ENCODE results near the gene RGS9.

RGS9 gene

DNA sequence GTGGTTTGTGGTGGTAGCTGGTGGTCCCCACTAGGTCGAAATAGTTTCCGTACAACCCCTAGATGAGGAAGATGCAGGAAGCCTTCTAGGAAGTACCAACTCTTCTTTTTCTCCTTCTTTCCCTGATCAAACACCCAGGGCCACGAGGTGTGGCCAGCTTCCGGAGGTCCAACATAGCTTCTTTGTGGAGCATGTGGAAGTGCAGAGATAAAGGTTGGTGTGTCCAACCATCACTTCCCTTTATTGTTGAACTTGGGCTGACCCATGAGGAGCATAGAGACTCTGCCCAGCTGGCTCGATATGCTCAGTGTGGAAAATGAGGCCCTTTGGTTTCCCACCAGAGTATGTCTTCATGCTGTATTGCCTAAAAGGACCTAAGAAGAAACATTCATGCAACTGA, 6.3 kb upstream of the RGS9 start:
- no peak for DNase-seq
- no peak overlapping the region for H2BK5ac ChIP-seq (ENCODE audit: low read length)
- no peak overlapping the region for H3K9ac ChIP-seq (ENCODE audit: low read length)

DNA sequence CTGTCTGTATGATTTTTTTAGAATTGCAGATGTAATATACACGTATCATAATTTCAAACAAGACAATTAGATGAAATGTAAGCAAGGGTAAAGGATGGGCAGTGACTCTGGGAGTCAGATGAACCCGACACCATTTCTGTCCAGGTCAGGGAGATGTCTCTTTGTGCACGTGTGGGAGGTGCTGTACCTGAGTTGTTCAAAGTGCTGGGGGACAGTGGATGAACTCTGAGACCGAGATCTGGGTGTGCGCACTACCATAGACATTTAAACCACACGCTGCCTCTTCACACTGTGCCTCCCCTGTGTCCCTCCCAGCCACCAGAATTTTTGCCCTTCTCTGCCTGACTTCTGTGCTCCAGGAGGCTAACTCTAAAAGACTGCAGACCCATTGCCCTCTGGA, 5.9 kb upstream of the RGS9 start:
- Histone ChIP-seq H3K4me3 (ENCODE audit: low read length) (no peak overlapping the region), H3K23ac (ENCODE audit: low read length) (no peak overlapping the region), H3K9ac (ENCODE audit: low read length) (no peak overlapping the region), H2BK5ac (ENCODE audit: low read length) (no peak overlapping the region), H2AK5ac (ENCODE audit: low read length) (no peak overlapping the region), H3K79me1 (ENCODE audit: low read length) (no peaks in the 10 kb centered on the region), H3K4me1 (ENCODE audit: control insufficient read depth, low read depth, low read length) (no peaks in the 10 kb centered on the region), H3K36me3 (ENCODE audit: control insufficient read depth, insufficient read depth, low read length) (no peaks in the 10 kb centered on the region), H3K56ac (ENCODE audit: low read length) (no peak overlapping the region), H3K4ac (ENCODE audit: low read depth, low read length) (no peak overlapping the region), H3K79me2 (ENCODE audit: control insufficient read depth, insufficient read depth, low read length) (no peaks in the 10 kb centered on the region), H3K18ac (ENCODE audit: low read length) (no peak overlapping the region), H4K8ac (ENCODE audit: low read depth, low read length) (no peak overlapping the region), H3K4me2 (ENCODE audit: low read length) (no peak overlapping the region), H2BK15ac (replicated peaks; ENCODE audit: low read depth) (no peak overlapping the region), H4K5ac (ENCODE audit: low read length) (no peak overlapping the region), H3K27ac (ENCODE audit: low read depth, low read length) (no peak overlapping the region), H3K27me3 (ENCODE audit: insufficient read depth, low read length, poor library complexity) (no peaks in the 10 kb centered on the region), H2BK120ac (ENCODE audit: low read depth, low read length) (no peak overlapping the region)
- no peak for DNase-seq
- no CpG with 5 or more reads among the region's 6 CpGs for WGBS (ENCODE audit: extremely low coverage, insufficient coverage, low lambda C conversion rate)

More for the DNA sequence above, 6.3 kb upstream of the RGS9 start:
- Histone ChIP-seq H3K23ac (ENCODE audit: low read length) (no peak overlapping the region), H3K4ac (ENCODE audit: low read depth, low read length) (no peak overlapping the region), H4K5ac (ENCODE audit: low read length) (no peak overlapping the region), H3K79me2 (ENCODE audit: control insufficient read depth, insufficient read depth, low read length) (no peaks in the 10 kb centered on the region), H2BK120ac (ENCODE audit: low read depth, low read length) (no peak overlapping the region), H4K8ac (ENCODE audit: low read depth, low read length) (no peak overlapping the region), H3K79me1 (ENCODE audit: low read length) (no peaks in the 10 kb centered on the region), H3K4me2 (ENCODE audit: low read length) (no peak overlapping the region), H3K36me3 (ENCODE audit: control insufficient read depth, insufficient read depth, low read length) (no peaks in the 10 kb centered on the region), H3K56ac (ENCODE audit: low read length) (no peak overlapping the region), H3K27me3 (ENCODE audit: insufficient read depth, low read length, poor library complexity) (no peaks in the 10 kb centered on the region), H3K18ac (ENCODE audit: low read length) (no peak overlapping the region), H2BK15ac (replicated peaks; ENCODE audit: low read depth) (no peak overlapping the region), H2AK5ac (ENCODE audit: low read length) (no peak overlapping the region), H3K27ac (ENCODE audit: low read depth, low read length) (no peak overlapping the region), H3K4me3 (ENCODE audit: low read length) (no peak overlapping the region), H3K4me1 (ENCODE audit: control insufficient read depth, low read depth, low read length) (no peaks in the 10 kb centered on the region)
- no CpG with 5 or more reads among the region's 5 CpGs for WGBS (ENCODE audit: extremely low coverage, insufficient coverage, low lambda C conversion rate)

DNA sequence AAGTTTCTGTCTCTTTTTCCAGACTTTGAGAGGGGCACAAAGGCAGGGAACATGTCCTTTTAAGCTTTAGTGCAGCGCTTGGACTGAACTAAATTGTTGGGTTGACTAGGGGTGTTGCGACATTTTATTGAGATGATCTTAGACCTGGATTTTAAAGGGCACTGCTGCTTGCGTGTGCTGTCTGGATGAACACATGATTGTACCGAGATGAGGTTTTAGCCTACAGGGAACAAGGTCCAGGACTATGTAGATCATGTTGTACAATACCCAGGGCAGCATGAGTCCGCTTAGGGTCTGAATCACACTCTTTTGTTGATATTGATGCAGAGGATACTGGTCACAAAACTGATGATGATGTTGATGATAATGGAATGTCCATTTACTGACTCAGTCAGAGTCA, 5.2 kb upstream of the RGS9 start:
- no peak for DNase-seq
- Histone ChIP-seq H3K27ac (ENCODE audit: low read depth, low read length) (no peak overlapping the region), H4K8ac (ENCODE audit: low read depth, low read length) (no peak overlapping the region)

DNA sequence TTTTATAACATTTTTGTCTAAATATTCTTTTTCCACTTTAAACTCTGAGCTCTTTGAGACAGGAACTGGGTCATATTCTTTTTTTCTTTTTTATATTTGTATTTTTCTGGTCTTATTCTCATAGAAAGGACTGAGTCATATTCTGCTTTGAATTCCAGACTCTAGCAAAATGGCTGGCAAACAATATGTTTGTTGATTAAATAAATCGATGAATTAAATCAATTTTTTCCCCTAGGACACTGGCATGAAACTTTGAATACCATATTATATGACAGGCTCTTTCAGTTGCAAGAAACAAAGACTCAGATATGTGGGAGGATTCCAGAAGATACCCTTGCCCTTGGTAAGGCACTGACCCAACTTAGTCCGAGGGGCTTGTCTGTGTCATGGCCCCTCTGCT, 3.1 kb upstream of the RGS9 start:
- no CpG with 5 or more reads among the region's 2 CpGs for WGBS (ENCODE audit: extremely low coverage, insufficient coverage, low lambda C conversion rate)
- no peak overlapping the region for H3K18ac ChIP-seq (ENCODE audit: low read length)
- no peak overlapping the region for H3K9ac ChIP-seq (ENCODE audit: low read length)
- no peak overlapping the region for H3K23ac ChIP-seq (ENCODE audit: low read length)
- H2BK15ac ChIP-seq (replicated peaks; ENCODE audit: low read depth) = no peak overlapping the region
- no peak overlapping the region for H3K4me3 ChIP-seq (ENCODE audit: low read length)
- no peaks in the 10 kb centered on the region for H3K4me1 ChIP-seq (ENCODE audit: control insufficient read depth, low read depth, low read length)
- no peak overlapping the region for H4K8ac ChIP-seq (ENCODE audit: low read depth, low read length)
- no peak overlapping the region for H3K4me2 ChIP-seq (ENCODE audit: low read length)
- no peak overlapping the region for H2BK120ac ChIP-seq (ENCODE audit: low read depth, low read length)
- H2AK5ac ChIP-seq (ENCODE audit: low read length) = no peak overlapping the region
- no peaks in the 10 kb centered on the region for H3K79me2 ChIP-seq (ENCODE audit: control insufficient read depth, insufficient read depth, low read length)
- H4K5ac ChIP-seq (ENCODE audit: low read length) = no peak overlapping the region
- no peak for DNase-seq
- H2BK5ac ChIP-seq (ENCODE audit: low read length) = no peak overlapping the region
- H3K56ac ChIP-seq (ENCODE audit: low read length) = no peak overlapping the region
- no peak overlapping the region for H3K4ac ChIP-seq (ENCODE audit: low read depth, low read length)
- no peaks in the 10 kb centered on the region for H3K79me1 ChIP-seq (ENCODE audit: low read length)
- H3K36me3 ChIP-seq (ENCODE audit: control insufficient read depth, insufficient read depth, low read length) = no peaks in the 10 kb centered on the region
- no peaks in the 10 kb centered on the region for H3K27me3 ChIP-seq (ENCODE audit: insufficient read depth, low read length, poor library complexity)
- no peak overlapping the region for H3K27ac ChIP-seq (ENCODE audit: low read depth, low read length)

More for the DNA sequence above, 5.2 kb upstream of the RGS9 start:
- Histone ChIP-seq H3K9ac (ENCODE audit: low read length) (no peak overlapping the region), H4K5ac (ENCODE audit: low read length) (no peak overlapping the region), H2BK120ac (ENCODE audit: low read depth, low read length) (no peak overlapping the region), H3K79me2 (ENCODE audit: control insufficient read depth, insufficient read depth, low read length) (no peaks in the 10 kb centered on the region), H3K23ac (ENCODE audit: low read length) (no peak overlapping the region), H3K18ac (ENCODE audit: low read length) (no peak overlapping the region), H3K4me2 (ENCODE audit: low read length) (no peak overlapping the region), H2AK5ac (ENCODE audit: low read length) (no peak overlapping the region), H3K56ac (ENCODE audit: low read length) (no peak overlapping the region), H2BK5ac (ENCODE audit: low read length) (no peak overlapping the region), H3K36me3 (ENCODE audit: control insufficient read depth, insufficient read depth, low read length) (no peaks in the 10 kb centered on the region), H3K27me3 (ENCODE audit: insufficient read depth, low read length, poor library complexity) (no peaks in the 10 kb centered on the region), H3K79me1 (ENCODE audit: low read length) (no peaks in the 10 kb centered on the region), H2BK15ac (replicated peaks; ENCODE audit: low read depth) (no peak overlapping the region), H3K4ac (ENCODE audit: low read depth, low read length) (no peak overlapping the region), H3K4me1 (ENCODE audit: control insufficient read depth, low read depth, low read length) (no peaks in the 10 kb centered on the region), H3K4me3 (ENCODE audit: low read length) (no peak overlapping the region)
- no CpG with 5 or more reads among the region's 5 CpGs for WGBS (ENCODE audit: extremely low coverage, insufficient coverage, low lambda C conversion rate)

DNA sequence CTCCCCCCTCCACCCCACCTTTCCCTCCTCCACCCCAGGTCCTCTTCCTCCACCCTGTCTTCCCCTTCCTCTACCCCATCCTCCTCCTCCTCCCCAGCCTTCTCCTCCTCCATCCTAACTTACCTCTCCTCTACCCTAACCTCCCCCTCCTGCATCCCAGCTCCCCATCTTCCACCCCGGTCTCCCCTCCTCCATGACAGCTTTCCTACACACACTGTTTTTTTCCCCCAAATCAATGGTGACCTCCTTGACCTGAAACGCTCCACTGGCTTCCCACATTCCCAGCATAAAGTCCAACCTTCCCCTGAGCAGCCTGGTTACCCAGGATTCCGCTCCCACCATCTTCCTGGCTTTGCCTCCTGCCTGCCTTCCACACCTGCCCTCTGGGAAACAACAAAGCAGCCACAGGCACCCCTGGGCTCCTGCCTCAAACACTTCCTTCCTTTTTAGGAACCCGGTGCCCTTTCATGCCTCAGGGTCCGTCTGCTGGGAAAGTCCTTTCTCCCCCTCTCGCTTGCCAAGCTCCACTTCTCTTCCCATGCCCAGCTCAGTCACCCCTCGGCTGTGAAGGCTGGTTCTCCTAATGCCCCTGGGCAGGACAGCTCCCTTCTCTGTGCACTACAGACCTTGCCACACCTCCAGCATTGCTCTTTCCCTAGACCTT, 2.1 kb downstream of the RGS9 start:
- Histone ChIP-seq H3K79me1 (ENCODE audit: low read length) (no peaks in the 10 kb centered on the region), H4K8ac (ENCODE audit: low read depth, low read length) (no peak overlapping the region), H3K27ac (ENCODE audit: low read depth, low read length) (no peak overlapping the region), H3K4me1 (ENCODE audit: control insufficient read depth, low read depth, low read length) (no peaks in the 10 kb centered on the region), H3K4me2 (ENCODE audit: low read length) (no peak overlapping the region), H3K4me3 (ENCODE audit: low read length) (no peak overlapping the region), H2BK5ac (ENCODE audit: low read length) (no peak overlapping the region), H4K5ac (ENCODE audit: low read length) (no peak overlapping the region), H3K36me3 (ENCODE audit: control insufficient read depth, insufficient read depth, low read length) (no peaks in the 10 kb centered on the region), H3K4ac (ENCODE audit: low read depth, low read length) (no peak overlapping the region), H2BK15ac (replicated peaks; ENCODE audit: low read depth) (no peak overlapping the region), H3K18ac (ENCODE audit: low read length) (no peak overlapping the region), H3K23ac (ENCODE audit: low read length) (no peak overlapping the region), H2AK5ac (ENCODE audit: low read length) (no peak overlapping the region), H3K79me2 (ENCODE audit: control insufficient read depth, insufficient read depth, low read length) (no peaks in the 10 kb centered on the region), H2BK120ac (ENCODE audit: low read depth, low read length) (no peak overlapping the region), H3K56ac (ENCODE audit: low read length) (no peak overlapping the region), H3K9ac (ENCODE audit: low read length) (no peak overlapping the region), H3K27me3 (ENCODE audit: insufficient read depth, low read length, poor library complexity) (no peaks in the 10 kb centered on the region)
- WGBS (ENCODE audit: extremely low coverage, insufficient coverage, low lambda C conversion rate) = 100% methylated on average over 1 of the region's 7 CpGs
- no peak for DNase-seq

DNA sequence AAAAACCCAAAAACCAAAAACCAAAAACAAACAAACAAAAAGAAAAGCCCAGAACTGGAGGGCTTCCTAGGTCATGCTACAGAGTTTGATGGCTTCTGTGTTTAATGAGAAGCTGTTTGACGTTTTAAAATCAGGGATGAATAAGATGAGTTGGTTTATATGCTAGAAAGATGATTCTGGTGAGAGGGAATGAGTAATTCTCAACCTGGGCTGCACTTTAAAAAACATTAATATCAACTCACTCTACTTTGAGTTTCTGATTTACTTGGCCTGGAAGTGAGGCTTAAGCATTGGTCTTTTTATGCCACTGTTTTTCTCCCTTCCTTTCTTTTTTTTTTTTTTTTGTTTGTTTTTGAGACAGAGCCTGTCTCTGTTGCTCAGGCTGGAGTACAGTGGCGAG, 5.1 kb downstream of the RGS9 start:
- Histone ChIP-seq H3K36me3 (ENCODE audit: control insufficient read depth, insufficient read depth, low read length) (no peaks in the 10 kb centered on the region), H3K18ac (ENCODE audit: low read length) (no peak overlapping the region), H3K9ac (ENCODE audit: low read length) (no peak overlapping the region), H3K27me3 (ENCODE audit: insufficient read depth, low read length, poor library complexity) (no peaks in the 10 kb centered on the region), H2BK15ac (replicated peaks; ENCODE audit: low read depth) (no peak overlapping the region), H4K5ac (ENCODE audit: low read length) (no peak overlapping the region), H3K56ac (ENCODE audit: low read length) (no peak overlapping the region), H4K8ac (ENCODE audit: low read depth, low read length) (no peak overlapping the region), H3K4me2 (ENCODE audit: low read length) (no peak overlapping the region), H3K4me3 (ENCODE audit: low read length) (no peak overlapping the region), H2AK5ac (ENCODE audit: low read length) (no peak overlapping the region), H3K4ac (ENCODE audit: low read depth, low read length) (no peak overlapping the region), H2BK5ac (ENCODE audit: low read length) (no peak overlapping the region), H3K79me2 (ENCODE audit: control insufficient read depth, insufficient read depth, low read length) (no peaks in the 10 kb centered on the region), H3K23ac (ENCODE audit: low read length) (no peak overlapping the region), H3K79me1 (ENCODE audit: low read length) (no peaks in the 10 kb centered on the region), H3K27ac (ENCODE audit: low read depth, low read length) (no peak overlapping the region), H2BK120ac (ENCODE audit: low read depth, low read length) (no peak overlapping the region), H3K4me1 (ENCODE audit: control insufficient read depth, low read depth, low read length) (no peaks in the 10 kb centered on the region)
- no CpG with 5 or more reads among the region's 2 CpGs for WGBS (ENCODE audit: extremely low coverage, insufficient coverage, low lambda C conversion rate)
- DNase-seq = no peak

Data from mesendoderm (in vitro differentiated cells).